K562 (cell line): ENCODE data around the gene MTHFR. TPM values are rescaled to one million over a fixed set of nuclear protein-coding genes. Genes with fewer than 3 reads are reported as not detected.
A peak's percentile ranks its signal among the peaks of the same experiment; 100 is the strongest.

Experiments
- CHD2 ChIP-seq: IDR thresholded peaks from 2 replicates; pipeline ENCODE4 v1.6.1; 2011; ENCODE audit warnings: low read depth, low read length
- CHD4 ChIP-seq: fragments of 200-600 bp; sonication (generic); IDR thresholded peaks from 3 replicates; pipeline ENCODE4 v1.6.1; 2012; ENCODE audit warnings: low read depth, mild to moderate bottlenecking, mixed read lengths, low read length, inconsistent platforms; ENCODE audit not compliant: insufficient read depth, insufficient replicate concordance, poor library complexity, severe bottlenecking
- CREB1 ChIP-seq, 2 experiments: sonication (generic) in 1 of 2; formaldehyde crosslinking in 1 of 2; IDR thresholded peaks; 2 replicates each; pipeline versions ENCODE4 v1.6.1 to v1.8.0; 2012 to 2022; ENCODE audit warnings: inconsistent platforms in 1 of 2, mild to moderate bottlenecking in 1 of 2, missing genetic modification reagents in 1 of 2, moderate library complexity in 1 of 2
- EGR1 ChIP-seq: fragments of 450-650 bp; conservative IDR thresholded peaks from 2 replicates; pipeline ENCODE4 v1.6.1; 2017; ENCODE audit warnings: mild to moderate bottlenecking
- FOXJ2 ChIP-seq: fragments of 200-800 bp; sonication (Bioruptor generic); IDR thresholded peaks from 2 replicates; pipeline ENCODE4 v1.6.1; 2016; ENCODE audit warnings: missing genetic modification characterization, missing compliant biosample characterization
- FOXP4 ChIP-seq: sonication (generic); formaldehyde crosslinking; IDR thresholded peaks from 2 replicates; pipeline ENCODE4 v1.8.0; 2022; ENCODE audit warnings: mild to moderate bottlenecking, missing genetic modification reagents, borderline replicate concordance
- KAT8 ChIP-seq: fragments of 450-650 bp; IDR thresholded peaks from 2 replicates; pipeline ENCODE4 v1.6.1; 2016; ENCODE audit warnings: low read depth, mild to moderate bottlenecking
- MECOM ChIP-seq: fragments of 250-450 bp; sonication (Bioruptor Pico); IDR thresholded peaks from 2 replicates; pipeline ENCODE4 v1.8.0; 2022; ENCODE audit warnings: inconsistent platforms
- MEF2D ChIP-seq: conservative IDR thresholded peaks from 2 replicates; pipeline ENCODE4 v1.6.1; 2016; ENCODE audit warnings: low read depth, missing genetic modification characterization, missing compliant biosample characterization
- POLR2AphosphoS5 ChIP-seq: IDR thresholded peaks from 2 replicates; pipeline ENCODE4 v1.6.1; 2011; ENCODE audit warnings: mild to moderate bottlenecking, low read depth, low read length, moderate library complexity; ENCODE audit not compliant: control insufficient read depth, insufficient read depth
- ZC3H11A ChIP-seq: IDR thresholded peaks from 2 replicates; pipeline ENCODE4 v1.6.1; 2012; ENCODE audit warnings: low read depth, low read length, improper control_type of control experiment
- ZC3H4 ChIP-seq: sonication (generic); formaldehyde crosslinking; IDR thresholded peaks from 2 replicates; pipeline ENCODE4 v1.9.0; 2021; ENCODE audit warnings: missing genetic modification reagents, borderline replicate concordance
- ZKSCAN3 ChIP-seq: fragments of 250-450 bp; sonication (Bioruptor Pico); IDR thresholded peaks from 2 replicates; pipeline ENCODE4 v1.4.0; 2020
- ZNF134 ChIP-seq: fragments of 250-450 bp; sonication (Bioruptor Pico); conservative IDR thresholded peaks from 2 replicates; pipeline ENCODE4 v1.4.0; 2020
- ZNF253 ChIP-seq: fragments of 250-450 bp; sonication (Bioruptor Pico); conservative IDR thresholded peaks from 2 replicates; pipeline ENCODE4 v1.6.1; 2021; ENCODE audit warnings: mild to moderate bottlenecking
- ZNF609 ChIP-seq: sonication (generic); formaldehyde crosslinking; IDR thresholded peaks from 2 replicates; pipeline ENCODE4 v1.8.1; 2023; ENCODE audit warnings: missing genetic modification reagents, mild to moderate bottlenecking, borderline replicate concordance
- polyA plus RNA-seq, 8 experiments: library from polyadenylated mRNA; depleted of rRNA in 4 of 8; stranded (reverse) in 5 of 8; unstranded in 3 of 8; fragments of >200 nt; fragmentation: Nextera tagmentation in 2 of 8; fragmentation: Illumina TruSeq in 1 of 8; extraction: Ambion mirVana in 2 of 8; extraction: Trizol in 1 of 8; gene quantifications; 2 replicates each; pipeline versions ENCODE4 v1.2.1 to v1.2.3, GENCODE V29; 2011 to 2014; ENCODE audit warnings: inconsistent platforms in 1 of 8, missing spikeins in 1 of 8
- total RNA-seq, 7 experiments: library from RNA; depleted of rRNA in 6 of 7; stranded (reverse); fragments of >200 nt in 6 of 7; fragmentation: Illumina TruSeq in 2 of 7; extraction: Trizol in 2 of 7; gene quantifications; 2 replicates each; pipeline versions ENCODE4 v1.2.1 to v1.2.3, GENCODE V29; 2011 to 2021; ENCODE audit warnings: low replicate concordance in 1 of 7
- TF ChIP-seq, protein P1 (sequence below): fragments of 450-650 bp; IDR thresholded peaks from 2 replicates; pipeline ENCODE4 v1.6.1; 2017; ENCODE audit warnings: mild to moderate bottlenecking, moderate library complexity
- TF ChIP-seq, protein P2 (sequence below): fragments of 250-450 bp; sonication (Bioruptor Pico); IDR thresholded peaks from 2 replicates; pipeline ENCODE4 v1.8.0; 2022; ENCODE audit warnings: moderate library complexity, mild to moderate bottlenecking, inconsistent platforms

Gene MTHFR
- total and polyA plus RNA-seq, 9 of the 15 experiments (the other 6 are each of a cell fraction or from before 2014, with no cell fraction given): 5.0 to 104 (median 62.6) TPM

- TF ChIP-seq, protein P1, sequence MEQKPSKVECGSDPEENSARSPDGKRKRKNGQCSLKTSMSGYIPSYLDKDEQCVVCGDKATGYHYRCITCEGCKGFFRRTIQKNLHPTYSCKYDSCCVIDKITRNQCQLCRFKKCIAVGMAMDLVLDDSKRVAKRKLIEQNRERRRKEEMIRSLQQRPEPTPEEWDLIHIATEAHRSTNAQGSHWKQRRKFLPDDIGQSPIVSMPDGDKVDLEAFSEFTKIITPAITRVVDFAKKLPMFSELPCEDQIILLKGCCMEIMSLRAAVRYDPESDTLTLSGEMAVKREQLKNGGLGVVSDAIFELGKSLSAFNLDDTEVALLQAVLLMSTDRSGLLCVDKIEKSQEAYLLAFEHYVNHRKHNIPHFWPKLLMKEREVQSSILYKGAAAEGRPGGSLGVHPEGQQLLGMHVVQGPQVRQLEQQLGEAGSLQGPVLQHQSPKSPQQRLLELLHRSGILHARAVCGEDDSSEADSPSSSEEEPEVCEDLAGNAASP: no peak
- TF ChIP-seq MEF2D (tag): 0 out of 2 replicates have a peak, but pooled peaks have one; percentile 24
- TF ChIP-seq EGR1: no peak
- no peak for TF ChIP-seq FOXJ2 (tag)
- TF ChIP-seq POLR2AphosphoS5: peak; percentile 32; the same call in 1 of the 2 replicates
- no peak for TF ChIP-seq ZC3H11A
- no peak for TF ChIP-seq ZKSCAN3 (CRISPR knock-in tag)
- TF ChIP-seq ZNF609: no peak
- no peak for TF ChIP-seq CHD4
- TF ChIP-seq ZC3H4 (CRISPR knock-in tag): no peak
- TF ChIP-seq ZNF134 (CRISPR knock-in tag): peak; percentile 48; the same call in 1 of the 2 replicates
- no peak for TF ChIP-seq CHD2
- no peak for TF ChIP-seq MECOM (CRISPR knock-in tag)
- no peak for TF ChIP-seq KAT8
- peak; percentile 86; the same call in 1 of the 2 replicates for TF ChIP-seq FOXP4 (CRISPR knock-in tag)
- no peak; the same call in 1 of the 2 replicates for TF ChIP-seq CREB1 (IDR thresholded peaks at IDR 0.05)
- TF ChIP-seq CREB1 (CRISPR knock-in tag; IDR thresholded peaks at IDR 0.05): peak; percentile 61; the same call in 1 of the 2 replicates
- no peak for TF ChIP-seq ZNF253 (CRISPR knock-in tag)
- TF ChIP-seq, protein P2, sequence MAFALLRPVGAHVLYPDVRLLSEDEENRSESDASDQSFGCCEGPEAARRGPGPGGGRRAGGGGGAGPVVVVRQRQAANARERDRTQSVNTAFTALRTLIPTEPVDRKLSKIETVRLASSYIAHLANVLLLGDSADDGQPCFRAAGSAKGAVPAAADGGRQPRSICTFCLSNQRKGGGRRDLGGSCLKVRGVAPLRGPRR (CRISPR knock-in tag): no peak
Observed at GRCh38 chr1:11802973-11803885, 2.5 kb downstream of the MTHFR start (continued).
